GM12874 (cell line): ENCODE data around the gene SCART1.

Experiments
- TF ChIP-seq, protein P1 (sequence below): IDR thresholded peaks from 2 replicates; pipeline ENCODE4 v1.5.1; 2011; ENCODE audit warnings: low read depth, mild to moderate bottlenecking, control low read depth, low read length, moderate library complexity; ENCODE audit not compliant: insufficient read depth

Gene SCART1

GRCh38 chr10:133474027-133474426 is 20.3 kb downstream of the SCART1 start:
- TF ChIP-seq, protein P1, sequence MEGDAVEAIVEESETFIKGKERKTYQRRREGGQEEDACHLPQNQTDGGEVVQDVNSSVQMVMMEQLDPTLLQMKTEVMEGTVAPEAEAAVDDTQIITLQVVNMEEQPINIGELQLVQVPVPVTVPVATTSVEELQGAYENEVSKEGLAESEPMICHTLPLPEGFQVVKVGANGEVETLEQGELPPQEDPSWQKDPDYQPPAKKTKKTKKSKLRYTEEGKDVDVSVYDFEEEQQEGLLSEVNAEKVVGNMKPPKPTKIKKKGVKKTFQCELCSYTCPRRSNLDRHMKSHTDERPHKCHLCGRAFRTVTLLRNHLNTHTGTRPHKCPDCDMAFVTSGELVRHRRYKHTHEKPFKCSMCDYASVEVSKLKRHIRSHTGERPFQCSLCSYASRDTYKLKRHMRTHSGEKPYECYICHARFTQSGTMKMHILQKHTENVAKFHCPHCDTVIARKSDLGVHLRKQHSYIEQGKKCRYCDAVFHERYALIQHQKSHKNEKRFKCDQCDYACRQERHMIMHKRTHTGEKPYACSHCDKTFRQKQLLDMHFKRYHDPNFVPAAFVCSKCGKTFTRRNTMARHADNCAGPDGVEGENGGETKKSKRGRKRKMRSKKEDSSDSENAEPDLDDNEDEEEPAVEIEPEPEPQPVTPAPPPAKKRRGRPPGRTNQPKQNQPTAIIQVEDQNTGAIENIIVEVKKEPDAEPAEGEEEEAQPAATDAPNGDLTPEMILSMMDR, result no peak

DNA sequence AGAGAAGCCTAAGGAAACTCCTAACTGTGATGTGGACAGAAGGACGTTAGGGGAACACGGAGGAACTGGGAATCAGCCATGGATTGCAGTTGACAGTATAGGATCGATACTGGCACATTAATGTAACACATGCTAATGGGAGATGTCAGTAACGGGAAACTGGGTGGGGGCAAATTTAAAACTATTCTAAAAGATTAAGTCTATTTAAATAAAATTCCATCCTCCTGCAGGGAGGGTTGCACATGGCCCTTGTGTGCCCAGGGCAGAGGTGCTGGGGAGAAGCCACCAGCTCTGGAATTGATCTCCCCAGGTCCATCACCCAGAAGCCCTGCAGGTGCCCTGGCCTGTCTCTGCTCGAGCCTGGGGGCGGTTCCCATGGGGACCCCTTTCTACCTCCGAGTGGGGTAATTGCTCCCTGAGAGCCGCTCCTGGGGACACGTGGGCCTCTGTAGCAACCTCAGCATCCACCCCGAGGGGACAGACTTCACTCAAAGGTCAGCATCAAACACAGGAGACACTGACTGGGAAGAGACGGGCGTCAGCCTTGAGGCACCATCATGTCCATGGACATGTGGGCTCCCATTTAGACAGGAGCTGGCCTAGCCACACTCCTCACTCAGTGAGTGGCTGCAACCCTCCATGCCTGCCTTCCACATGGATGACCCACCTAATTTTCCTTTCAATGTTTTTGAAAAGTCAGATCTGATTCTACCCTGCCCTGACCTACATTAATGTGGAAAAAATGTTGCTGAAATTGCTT is 21.1 kb downstream of the SCART1 start:
- TF ChIP-seq, protein P1, result no peak

DNA sequence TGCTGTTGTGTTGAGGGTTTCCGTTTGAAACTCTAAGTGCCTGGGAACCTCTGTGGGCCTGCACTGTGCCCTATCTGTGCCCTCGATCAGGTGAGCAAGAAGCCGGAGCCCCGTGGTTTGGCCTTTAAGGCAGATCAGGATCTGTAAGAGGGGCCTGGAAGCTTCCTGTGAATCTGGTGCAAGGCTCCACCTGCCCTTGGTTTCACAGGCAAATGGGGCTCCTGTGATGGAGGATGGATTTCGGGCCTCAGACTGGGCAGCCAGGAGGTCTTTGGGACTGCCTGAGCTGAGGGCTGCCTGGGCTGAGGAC is 21.6 kb downstream of the SCART1 start:
- TF ChIP-seq, protein P1, result no peak

- TF ChIP-seq, protein P1, result no peak
These were observed 22.3 kb downstream of the SCART1 start for GRCh38 chr10:133475821-133476640.

DNA sequence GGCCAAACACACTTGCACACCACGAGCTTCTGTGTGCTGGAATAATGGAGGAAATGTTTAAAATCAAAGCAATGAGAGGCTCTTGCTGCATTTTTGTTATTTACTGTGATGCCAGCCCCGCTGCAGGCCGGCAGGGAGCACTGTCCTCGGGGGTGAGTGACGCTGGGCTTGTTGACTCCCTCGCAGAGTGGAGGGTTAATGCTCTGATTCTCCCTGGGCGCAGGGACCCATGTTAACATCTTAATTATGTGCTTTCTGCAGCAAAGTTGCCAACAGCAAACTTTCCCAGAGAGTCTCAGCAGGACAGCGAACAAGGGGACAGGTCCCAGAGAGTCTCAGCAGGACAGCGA is 22.9 kb downstream of the SCART1 start:
- TF ChIP-seq, protein P1, result no peak

DNA sequence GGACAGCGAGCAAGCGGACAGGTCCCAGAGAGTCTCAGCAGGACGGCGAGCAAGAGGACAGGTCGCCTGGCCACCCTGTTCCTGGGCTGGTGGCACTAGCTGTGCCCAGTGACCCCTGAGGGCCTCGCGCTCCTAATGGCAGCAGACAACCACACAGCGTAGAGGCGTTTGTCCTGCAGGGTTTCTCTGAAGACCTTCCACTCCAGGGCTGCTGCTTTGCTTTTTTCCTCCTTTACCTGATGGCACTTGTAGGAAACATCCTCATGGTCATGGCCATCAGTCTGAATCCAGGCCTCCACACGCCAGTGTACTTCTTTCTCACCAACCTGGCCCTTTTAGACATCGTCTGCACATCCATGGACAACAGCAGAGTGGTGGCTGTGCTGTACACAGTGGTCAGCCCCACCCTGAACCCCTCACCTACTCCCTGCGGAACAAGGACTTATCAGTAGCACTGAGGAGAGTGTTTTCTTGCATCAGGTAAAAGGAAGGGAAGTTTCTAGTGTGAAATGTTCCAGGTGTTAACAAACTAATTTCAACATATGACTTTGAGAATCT is 27.4 kb downstream of the SCART1 start:
- TF ChIP-seq, protein P1, result no peak

- TF ChIP-seq, protein P1, result no peak
These were observed 27.9 kb downstream of the SCART1 start for GRCh38 chr10:133481657-133482056.
